Tibial nerve (tissue), 4 donors: Measurements from ENCODE around the gene OSBPL8.

Source experiments
- CTCF ChIP-seq, 5 experiments: fragments of 200-600 bp in 3 of 5; fragments of 450-650 bp in 2 of 5; sonication (generic) in 3 of 5; IDR thresholded peaks; one replicate each; pipeline ENCODE4 v1.5.1; 2016 to 2019; ENCODE audit warnings: antibody characterized with exemption in 5 of 5, mild to moderate bottlenecking in 3 of 5, moderate library complexity in 2 of 5
- EP300 ChIP-seq, 2 donors: sonication (generic); formaldehyde crosslinking; IDR thresholded peaks; one replicate each; pipeline ENCODE4 v1.6.1; 2017; ENCODE audit warnings: antibody characterized with exemption in 2 of 2, mild to moderate bottlenecking in 1 of 2
- POLR2A ChIP-seq, 2 donors: fragments of 450-650 bp; IDR thresholded peaks; one replicate each; pipeline ENCODE4 v1.6.1; 2017; ENCODE audit warnings: antibody characterized with exemption in 2 of 2, mild to moderate bottlenecking in 2 of 2, moderate library complexity in 2 of 2

GRCh38 chr12:76426160-76426559 lies 133.4 kb downstream of the OSBPL8 start:
- TF ChIP-seq CTCF (IDR thresholded peaks at IDR 0.05) (no peak), POLR2A (IDR thresholded peaks at IDR 0.05) (no peak), EP300 (IDR thresholded peaks at IDR 0.05) (no peak)
